Measurements from ENCODE around the gene ALOX5. TPM values are rescaled to one million over a fixed set of nuclear protein-coding genes. Genes with fewer than 3 reads are reported as not detected.

ALOX5 gene
- total RNA-seq, 1 experiment from 2014 or later = not detected

GRCh38 chr10:45403151-45403550 is 29.1 kb downstream of the ALOX5 start:
- Histone ChIP-seq H3K4me1 (ENCODE audit: insufficient read depth, low read length, poor library complexity, severe bottlenecking) (no peaks in the 10 kb centered on the region), H3K27me3 (replicated peaks; ENCODE audit: insufficient read depth, low read depth, low read length, poor library complexity) (peaks cover 15% of the 10 kb centered on the region), H3K9me3 (ENCODE audit: low read depth, low read length, poor library complexity, severe bottlenecking) (no peaks in the 10 kb centered on the region), H3K27ac (ENCODE audit: low read depth, low read length, poor library complexity, severe bottlenecking) (no peak overlapping the region), H3K4me3 (ENCODE audit: low read depth, low read length, poor library complexity, severe bottlenecking) (no peak overlapping the region), H3K36me3 (ENCODE audit: insufficient read depth, low read length, poor library complexity, severe bottlenecking) (no peaks in the 10 kb centered on the region)
- no peak for TF ChIP-seq EZH2 (IDR thresholded peaks at IDR 0.05; ENCODE audit: borderline replicate concordance, low read depth, low read length, poor library complexity, severe bottlenecking)
- no peak for TF ChIP-seq CTCF (conservative IDR thresholded peaks at IDR 0.05; ENCODE audit: low read depth, low read length)
- intact Hi-C loops (cut with micrococcal nuclease; ENCODE audit: unreplicated experiment) = no loop called here
- no peak for DNase-seq (ENCODE audit: low spot score)
- CTCF ChIA-PET = no interaction called here
- no TSS peak for BruUV-seq (replicated peaks)
- POLR2A ChIA-PET (ENCODE audit: low non-redundant PET) = no interaction called here

- BruUV-seq (replicated peaks) = no TSS peak
- intact Hi-C loops (cut with micrococcal nuclease; ENCODE audit: unreplicated experiment) = no loop called here
- Histone ChIP-seq H3K9me3 (ENCODE audit: low read depth, low read length, poor library complexity, severe bottlenecking) (no peaks in the 10 kb centered on the region), H3K4me1 (ENCODE audit: insufficient read depth, low read length, poor library complexity, severe bottlenecking) (no peaks in the 10 kb centered on the region), H3K27ac (ENCODE audit: low read depth, low read length, poor library complexity, severe bottlenecking) (no peak overlapping the region), H3K36me3 (ENCODE audit: insufficient read depth, low read length, poor library complexity, severe bottlenecking) (no peaks in the 10 kb centered on the region), H3K27me3 (replicated peaks; ENCODE audit: insufficient read depth, low read depth, low read length, poor library complexity) (peaks cover 19% of the 10 kb centered on the region), H3K4me3 (ENCODE audit: low read depth, low read length, poor library complexity, severe bottlenecking) (no peak overlapping the region)
- DNase-seq (ENCODE audit: low spot score) = no peak
- CTCF ChIA-PET = interaction anchor here (0.6 kb wide), 1 partner anchor 268 kb away, joined by 3 read pairs; no protein-coding TSS in a partner anchor
- TF ChIP-seq CTCF (conservative IDR thresholded peaks at IDR 0.05; ENCODE audit: low read depth, low read length) (no peak), EZH2 (IDR thresholded peaks at IDR 0.05; ENCODE audit: borderline replicate concordance, low read depth, low read length, poor library complexity, severe bottlenecking) (no peak)
- POLR2A ChIA-PET (ENCODE audit: low non-redundant PET) = interaction anchor here (0.5 kb wide), 1 partner anchor 669 kb away, joined by 4 read pairs; no protein-coding TSS in a partner anchor
Measured at GRCh38 chr10:45404087-45404769, 30.2 kb downstream of the ALOX5 start.

- H3K4me1 ChIP-seq (ENCODE audit: insufficient read depth, low read length, poor library complexity, severe bottlenecking) = no peaks in the 10 kb centered on the region
- no TSS peak for BruUV-seq (replicated peaks)
- intact Hi-C loops (cut with micrococcal nuclease; ENCODE audit: unreplicated experiment) = no loop called here
- ChIA-PET CTCF (interaction anchor here (0.6 kb wide), 1 partner anchor 267 kb away, joined by 3 read pairs; no protein-coding TSS in a partner anchor), POLR2A (ENCODE audit: low non-redundant PET) (no interaction called here)
- no peak overlapping the region for H3K27ac ChIP-seq (ENCODE audit: low read depth, low read length, poor library complexity, severe bottlenecking)
- TF ChIP-seq CTCF (conservative IDR thresholded peaks at IDR 0.05; ENCODE audit: low read depth, low read length) = no peak
- TF ChIP-seq EZH2 (IDR thresholded peaks at IDR 0.05; ENCODE audit: borderline replicate concordance, low read depth, low read length, poor library complexity, severe bottlenecking) = no peak
- H3K27me3 ChIP-seq (replicated peaks; ENCODE audit: insufficient read depth, low read depth, low read length, poor library complexity) = peaks cover 19% of the 10 kb centered on the region
- no peak for DNase-seq (ENCODE audit: low spot score)
- H3K4me3 ChIP-seq (ENCODE audit: low read depth, low read length, poor library complexity, severe bottlenecking) = no peak overlapping the region
- no peaks in the 10 kb centered on the region for H3K36me3 ChIP-seq (ENCODE audit: insufficient read depth, low read length, poor library complexity, severe bottlenecking)
- no peaks in the 10 kb centered on the region for H3K9me3 ChIP-seq (ENCODE audit: low read depth, low read length, poor library complexity, severe bottlenecking)
Measured at GRCh38 chr10:45404770-45405120, 30.7 kb downstream of the ALOX5 start.
